ENCODE data around the gene COA6. TPM values are rescaled to one million over a fixed set of nuclear protein-coding genes. Genes with fewer than 3 reads are reported as not detected.
"Not testable (repeated sequence)": the region's sequence is repeated elsewhere in the genome, so short reads cannot be mapped to it uniquely, and the experiment has no call there.

COA6 gene
- total RNA-seq, 1 donor = 9.6 TPM

DNA sequence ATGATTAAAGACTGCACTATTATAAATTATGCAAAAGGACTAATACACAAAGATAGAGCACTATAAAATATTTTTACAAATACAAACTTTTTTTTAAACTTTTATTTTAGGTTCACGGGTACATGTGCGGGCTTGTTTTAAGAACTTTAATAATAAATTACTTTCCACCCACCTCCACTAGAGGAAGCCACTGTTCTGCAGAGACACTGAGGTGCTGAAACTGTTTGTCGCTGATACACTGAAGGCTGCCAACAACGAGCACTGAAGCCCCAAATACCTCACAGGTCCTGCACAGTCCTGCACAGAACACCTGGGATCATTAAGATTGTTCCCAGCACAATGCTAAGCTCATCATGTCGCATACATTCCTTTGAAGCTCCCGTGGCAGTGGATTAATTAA is 19.9 kb downstream of the COA6 start:
- Histone ChIP-seq H3K4me3 (ENCODE audit: low read length) (no peak overlapping the region), H3K27me3 (ENCODE audit: insufficient read depth, low read length) (no peaks in the 10 kb centered on the region), H3K4me1 (ENCODE audit: insufficient read depth, low read length) (peaks cover 20% of the 10 kb centered on the region), H3K9me3 (ENCODE audit: low read depth, low read length) (no peaks in the 10 kb centered on the region)

DNA sequence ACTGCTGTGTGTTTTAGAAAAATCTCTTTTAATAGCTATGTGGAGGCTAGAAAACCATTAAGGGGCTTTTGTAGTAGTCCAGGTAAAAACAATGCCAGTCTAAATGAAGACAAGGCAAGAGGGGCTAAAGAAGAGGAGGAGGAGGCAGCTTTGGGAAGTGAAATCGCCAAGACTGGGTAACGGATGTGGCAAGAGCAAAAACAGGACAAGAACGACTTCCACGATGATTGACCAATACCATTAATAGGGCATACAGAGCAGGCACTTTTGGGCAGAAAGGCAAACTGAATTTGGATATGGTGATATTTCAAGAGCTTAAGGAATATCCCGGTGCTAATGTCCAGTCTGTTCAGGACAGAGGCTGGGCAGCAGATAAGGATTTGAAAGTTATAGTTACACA is 22.0 kb downstream of the COA6 start:
- Histone ChIP-seq H3K27me3 (ENCODE audit: insufficient read depth, low read length) (no peaks in the 10 kb centered on the region), H3K4me1 (ENCODE audit: insufficient read depth, low read length) (peaks cover 27% of the 10 kb centered on the region), H3K4me3 (ENCODE audit: low read length) (no peak overlapping the region), H3K9me3 (ENCODE audit: low read depth, low read length) (no peaks in the 10 kb centered on the region)

DNA sequence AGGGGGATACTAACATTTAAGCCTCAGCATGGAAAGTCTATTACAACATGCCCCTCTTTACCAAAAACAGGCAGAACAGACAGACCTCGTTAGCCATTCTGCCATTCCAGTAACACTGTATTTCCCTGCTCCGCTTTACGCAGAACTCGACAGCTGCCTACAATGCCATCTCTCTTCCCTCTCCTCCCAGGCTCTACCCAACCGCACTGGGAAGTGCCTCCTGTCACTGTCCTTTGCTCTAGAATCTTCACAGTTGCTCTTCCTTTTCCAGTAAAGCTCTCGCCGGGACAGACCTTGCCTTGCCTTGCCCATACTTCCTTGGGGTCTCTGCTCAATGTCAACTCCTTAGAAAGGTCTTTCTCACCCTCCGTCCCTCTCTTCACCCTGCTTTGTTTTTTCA is 22.8 kb downstream of the COA6 start:
- H3K4me3 ChIP-seq (ENCODE audit: low read length) = no peak overlapping the region
- H3K9me3 ChIP-seq (ENCODE audit: low read depth, low read length) = no peaks in the 10 kb centered on the region
- peaks cover 32% of the 10 kb centered on the region for H3K4me1 ChIP-seq (ENCODE audit: insufficient read depth, low read length)
- no peaks in the 10 kb centered on the region for H3K27me3 ChIP-seq (ENCODE audit: insufficient read depth, low read length)

DNA sequence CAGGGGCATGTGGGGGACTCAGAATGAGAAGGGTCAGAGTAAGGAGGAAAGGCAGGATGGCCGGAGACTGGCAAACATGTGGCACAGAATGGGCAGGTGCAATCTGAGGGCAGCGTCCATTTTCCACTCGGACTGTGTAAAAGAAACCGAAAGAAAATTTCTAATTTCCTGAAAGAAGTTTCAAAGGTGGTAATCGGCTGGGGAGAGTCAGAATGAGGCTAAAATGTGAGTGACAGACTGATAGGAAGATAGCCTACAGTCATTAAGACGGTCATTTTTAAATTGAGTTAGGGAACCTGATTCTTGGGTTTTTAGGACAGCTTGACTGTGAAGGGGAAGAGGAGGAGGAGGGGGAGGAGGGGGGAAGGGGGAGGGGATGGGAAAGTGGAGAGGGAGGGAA is 23.6 kb downstream of the COA6 start:
- H3K4me3 ChIP-seq (ENCODE audit: low read length) = no peak overlapping the region
- no peaks in the 10 kb centered on the region for H3K27me3 ChIP-seq (ENCODE audit: insufficient read depth, low read length)
- H3K9me3 ChIP-seq (ENCODE audit: low read depth, low read length) = no peaks in the 10 kb centered on the region
- peaks cover 39% of the 10 kb centered on the region for H3K4me1 ChIP-seq (ENCODE audit: insufficient read depth, low read length)

DNA sequence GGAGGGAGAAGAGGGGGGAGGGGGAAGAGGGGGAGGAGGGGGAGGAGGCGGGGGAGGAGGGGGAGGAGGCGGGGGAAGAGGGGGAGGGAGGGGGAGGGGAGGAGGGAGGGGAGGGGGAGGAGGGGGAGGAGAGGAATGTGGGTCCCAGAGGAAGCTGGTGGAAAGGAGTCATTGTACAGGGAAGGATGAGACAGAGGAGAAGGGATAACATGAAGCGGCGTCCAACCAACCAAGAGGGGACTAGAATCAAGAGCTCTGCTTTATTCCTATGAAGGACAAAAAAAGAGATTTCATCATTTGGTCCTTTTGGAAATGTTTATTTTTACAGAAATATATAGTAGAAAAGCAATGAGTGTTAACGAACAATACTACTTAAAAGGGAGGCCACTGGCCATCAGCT is 24.5 kb downstream of the COA6 start:
- H3K27me3 ChIP-seq (ENCODE audit: insufficient read depth, low read length) = no peaks in the 10 kb centered on the region
- no peak overlapping the region for H3K4me3 ChIP-seq (ENCODE audit: low read length)
- no peaks in the 10 kb centered on the region for H3K9me3 ChIP-seq (ENCODE audit: low read depth, low read length)
- H3K4me1 ChIP-seq (ENCODE audit: insufficient read depth, low read length) = peaks cover 40% of the 10 kb centered on the region

DNA sequence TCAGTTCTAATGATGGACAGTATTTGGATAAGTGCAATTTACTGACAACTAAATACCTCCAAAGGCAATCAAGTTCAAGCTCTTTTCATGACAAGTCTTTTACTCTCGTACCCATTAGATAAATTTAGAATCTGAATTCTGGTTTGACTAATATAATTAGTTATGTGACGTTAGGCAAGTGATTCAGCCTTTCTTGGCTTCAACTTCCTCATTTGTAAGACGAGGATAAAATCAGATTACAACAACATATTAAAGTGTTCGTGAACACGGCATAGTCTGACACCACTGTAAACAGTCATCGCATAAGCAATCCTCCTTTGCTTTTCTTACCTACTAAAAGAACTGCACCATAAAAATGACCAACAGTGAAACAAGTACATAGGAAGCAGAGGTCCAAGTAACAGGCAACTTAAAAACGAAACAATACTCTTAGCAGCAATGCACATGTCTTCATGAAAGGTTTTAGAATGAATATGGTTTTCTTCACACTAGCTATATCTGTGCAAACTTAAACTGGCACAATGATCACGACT is 25.7 kb downstream of the COA6 start:
- Histone ChIP-seq H3K9me3 (ENCODE audit: low read depth, low read length) (no peaks in the 10 kb centered on the region), H3K27me3 (ENCODE audit: insufficient read depth, low read length) (no peaks in the 10 kb centered on the region), H3K4me1 (ENCODE audit: insufficient read depth, low read length) (peaks cover 40% of the 10 kb centered on the region), H3K4me3 (ENCODE audit: low read length) (peak overlapping the region; percentile 21)

DNA sequence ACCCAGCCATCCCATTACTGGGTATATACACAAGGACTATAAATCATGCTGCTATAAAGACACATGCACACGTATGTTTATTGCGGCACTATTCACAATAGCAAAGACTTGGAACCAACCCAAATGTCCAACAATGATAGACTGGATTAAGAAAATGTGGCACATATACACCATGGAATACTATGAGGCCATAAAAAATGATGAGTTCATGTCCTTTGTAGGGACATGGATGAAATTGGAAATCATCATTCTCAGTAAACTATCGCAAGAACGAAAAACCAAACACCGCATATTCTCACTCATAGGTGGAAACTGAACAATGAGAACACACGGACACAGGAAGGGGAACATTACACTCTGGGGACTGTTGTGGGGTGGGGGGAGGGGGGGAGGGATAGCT is 26.3 kb downstream of the COA6 start:
- H3K4me1 ChIP-seq (ENCODE audit: insufficient read depth, low read length) = peaks cover 40% of the 10 kb centered on the region
- not testable (repeated sequence) for H3K9me3 ChIP-seq (ENCODE audit: low read depth, low read length); H3K4me3 ChIP-seq (ENCODE audit: low read length); H3K27me3 ChIP-seq (ENCODE audit: insufficient read depth, low read length)

DNA sequence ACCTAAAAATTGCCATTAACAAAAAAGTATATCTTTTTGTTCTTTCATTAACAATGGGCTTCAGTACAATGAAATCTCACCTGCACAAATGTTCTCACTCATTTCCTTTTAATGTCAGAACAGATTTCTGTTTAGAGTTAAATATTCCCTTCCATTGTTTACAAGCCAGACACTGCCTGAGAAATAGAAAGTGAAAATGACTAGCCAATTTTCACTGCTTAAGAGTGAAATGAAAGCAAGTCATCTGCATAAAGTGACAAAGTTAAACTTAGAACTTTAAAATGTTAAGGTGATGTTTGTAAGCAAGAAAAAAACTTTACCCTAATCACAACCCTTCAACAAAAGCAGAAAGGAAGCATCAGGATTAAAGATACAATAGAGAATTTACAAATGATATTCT is 27.5 kb downstream of the COA6 start:
- Histone ChIP-seq H3K4me1 (ENCODE audit: insufficient read depth, low read length) (peaks cover 31% of the 10 kb centered on the region), H3K27me3 (ENCODE audit: insufficient read depth, low read length) (no peaks in the 10 kb centered on the region), H3K9me3 (ENCODE audit: low read depth, low read length) (no peaks in the 10 kb centered on the region), H3K4me3 (ENCODE audit: low read length) (no peak overlapping the region)

DNA sequence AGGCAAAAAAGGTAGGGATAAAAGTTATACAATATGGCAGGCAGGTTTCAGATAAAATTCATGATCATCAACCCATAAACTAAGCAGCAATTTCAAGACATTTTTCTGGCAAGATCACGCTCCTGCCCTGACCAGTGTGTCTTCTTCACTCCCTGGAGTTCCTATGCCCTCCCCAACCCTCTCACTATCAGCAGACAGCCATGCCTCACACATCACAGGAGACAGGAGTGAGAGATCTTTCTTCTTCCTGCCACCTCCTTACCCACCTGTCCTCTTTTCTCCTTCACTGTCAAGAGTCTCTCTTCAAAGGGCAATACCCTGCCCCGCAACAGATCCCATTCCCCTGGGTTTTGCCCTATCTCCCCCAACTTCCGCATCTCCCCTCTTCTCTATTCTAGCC is 28.4 kb downstream of the COA6 start:
- H3K4me1 ChIP-seq (ENCODE audit: insufficient read depth, low read length) = peaks cover 22% of the 10 kb centered on the region
- no peaks in the 10 kb centered on the region for H3K9me3 ChIP-seq (ENCODE audit: low read depth, low read length)
- no peaks in the 10 kb centered on the region for H3K27me3 ChIP-seq (ENCODE audit: insufficient read depth, low read length)
- no peak overlapping the region for H3K4me3 ChIP-seq (ENCODE audit: low read length)

DNA sequence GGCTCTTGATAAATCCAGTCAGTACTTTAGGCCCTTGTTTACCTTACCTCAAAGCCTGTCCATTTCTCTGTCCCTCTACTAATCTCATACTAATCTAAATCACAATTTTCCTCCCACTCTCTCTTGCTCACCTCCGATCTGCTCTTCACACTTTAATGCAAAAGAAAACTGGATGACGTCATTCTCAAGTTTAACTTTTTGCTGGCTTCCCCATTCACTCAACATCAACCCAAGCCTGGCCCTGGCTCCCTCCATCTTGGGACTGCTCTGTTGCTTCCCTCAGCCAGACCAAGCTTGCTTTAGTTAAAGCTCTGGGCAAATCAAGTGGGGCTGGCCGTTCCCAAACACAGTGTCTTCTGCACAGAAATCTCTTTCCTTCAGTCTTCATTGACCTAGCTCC is 29.7 kb downstream of the COA6 start:
- peaks cover 19% of the 10 kb centered on the region for H3K4me1 ChIP-seq (ENCODE audit: insufficient read depth, low read length)
- no peaks in the 10 kb centered on the region for H3K9me3 ChIP-seq (ENCODE audit: low read depth, low read length)
- H3K27me3 ChIP-seq (ENCODE audit: insufficient read depth, low read length) = no peaks in the 10 kb centered on the region
- H3K4me3 ChIP-seq (ENCODE audit: low read length) = no peak overlapping the region

DNA sequence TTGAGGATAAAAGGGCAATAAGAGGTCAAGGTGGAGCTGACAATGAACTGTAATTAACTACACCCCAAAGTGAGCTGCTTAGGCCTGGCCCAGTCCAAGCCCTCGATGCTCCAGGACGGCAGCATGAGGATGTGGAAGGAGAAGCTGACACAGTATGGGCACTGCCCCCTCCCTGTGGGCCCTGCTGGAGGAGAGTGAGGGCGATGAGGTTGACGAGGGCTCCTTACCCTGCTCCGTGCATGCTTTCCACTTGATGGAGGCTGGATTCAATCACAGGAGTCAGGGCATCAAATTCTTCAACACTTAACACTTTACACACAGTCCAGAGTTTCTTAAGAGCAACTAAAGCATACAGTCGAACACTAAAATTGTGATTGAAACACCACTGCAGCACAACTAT is 32.4 kb downstream of the COA6 start:
- H3K4me1 ChIP-seq (ENCODE audit: insufficient read depth, low read length) = peaks cover 12% of the 10 kb centered on the region
- H3K27me3 ChIP-seq (ENCODE audit: insufficient read depth, low read length) = no peaks in the 10 kb centered on the region
- no peak overlapping the region for H3K4me3 ChIP-seq (ENCODE audit: low read length)
- H3K9me3 ChIP-seq (ENCODE audit: low read depth, low read length) = no peaks in the 10 kb centered on the region

DNA sequence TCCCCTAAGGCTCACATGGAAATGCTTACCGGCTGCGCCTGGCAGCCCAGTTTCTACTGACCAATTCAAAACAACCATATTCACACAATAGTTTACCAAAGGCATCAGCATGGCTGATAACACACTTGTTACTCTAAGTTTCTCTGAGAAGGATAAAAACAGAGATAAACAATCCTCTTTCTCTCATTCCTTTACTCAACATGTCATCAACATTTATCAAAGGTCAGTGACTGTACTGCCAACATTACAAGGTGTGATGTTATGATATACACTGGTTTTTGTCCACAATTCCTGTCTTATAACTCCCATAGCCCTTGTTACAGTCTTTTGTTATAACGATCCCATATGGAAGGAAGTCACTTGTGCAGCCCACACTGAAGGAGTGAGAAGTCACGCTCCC is 33.6 kb downstream of the COA6 start:
- H3K4me1 ChIP-seq (ENCODE audit: insufficient read depth, low read length) = peaks cover under 1% of the 10 kb centered on the region
- no peak overlapping the region for H3K4me3 ChIP-seq (ENCODE audit: low read length)
- no peaks in the 10 kb centered on the region for H3K27me3 ChIP-seq (ENCODE audit: insufficient read depth, low read length)
- no peaks in the 10 kb centered on the region for H3K9me3 ChIP-seq (ENCODE audit: low read depth, low read length)

DNA sequence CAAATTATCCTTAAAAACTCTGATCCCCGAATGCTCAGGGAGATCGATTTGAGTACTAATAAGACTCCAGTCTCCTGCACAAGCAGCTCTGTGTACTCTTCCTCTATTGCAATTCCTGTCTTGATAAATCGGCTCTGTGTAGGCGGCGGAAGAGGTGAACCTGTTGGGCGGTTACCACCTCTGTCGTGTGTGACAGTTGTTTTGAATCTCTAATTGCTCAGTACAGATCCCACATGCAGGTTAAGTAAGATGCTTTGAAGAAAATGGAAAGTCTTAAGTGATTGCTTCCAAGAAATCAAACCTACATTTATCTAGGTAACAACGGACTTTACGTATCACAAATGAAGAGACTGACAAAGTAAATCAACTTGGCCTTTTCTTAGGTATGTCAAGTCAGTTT is 35.5 kb downstream of the COA6 start:
- Histone ChIP-seq H3K4me1 (ENCODE audit: insufficient read depth, low read length) (no peaks in the 10 kb centered on the region), H3K9me3 (ENCODE audit: low read depth, low read length) (no peaks in the 10 kb centered on the region), H3K4me3 (ENCODE audit: low read length) (no peak overlapping the region), H3K27me3 (ENCODE audit: insufficient read depth, low read length) (no peaks in the 10 kb centered on the region)

DNA sequence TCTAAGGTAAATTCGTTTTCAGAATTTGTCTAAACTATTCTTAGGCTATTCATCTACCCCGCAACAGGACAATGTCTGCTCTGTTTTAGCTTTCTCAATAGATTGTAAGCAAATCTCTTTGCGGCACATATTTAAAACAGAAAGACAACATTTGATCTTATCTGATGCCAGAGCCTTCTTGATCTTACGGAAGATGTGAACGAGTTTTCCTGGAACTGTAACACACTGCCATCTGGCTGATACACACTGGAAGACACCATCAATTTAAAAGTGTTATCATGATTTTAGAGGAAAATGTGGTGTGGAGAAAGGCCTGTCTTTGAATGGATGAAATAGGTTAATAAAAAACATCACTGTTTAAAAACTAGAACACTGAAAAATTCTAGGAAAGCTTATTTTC is 36.1 kb downstream of the COA6 start:
- Histone ChIP-seq H3K4me1 (ENCODE audit: insufficient read depth, low read length) (no peaks in the 10 kb centered on the region), H3K4me3 (ENCODE audit: low read length) (no peak overlapping the region), H3K27me3 (ENCODE audit: insufficient read depth, low read length) (no peaks in the 10 kb centered on the region), H3K9me3 (ENCODE audit: low read depth, low read length) (no peaks in the 10 kb centered on the region)

DNA sequence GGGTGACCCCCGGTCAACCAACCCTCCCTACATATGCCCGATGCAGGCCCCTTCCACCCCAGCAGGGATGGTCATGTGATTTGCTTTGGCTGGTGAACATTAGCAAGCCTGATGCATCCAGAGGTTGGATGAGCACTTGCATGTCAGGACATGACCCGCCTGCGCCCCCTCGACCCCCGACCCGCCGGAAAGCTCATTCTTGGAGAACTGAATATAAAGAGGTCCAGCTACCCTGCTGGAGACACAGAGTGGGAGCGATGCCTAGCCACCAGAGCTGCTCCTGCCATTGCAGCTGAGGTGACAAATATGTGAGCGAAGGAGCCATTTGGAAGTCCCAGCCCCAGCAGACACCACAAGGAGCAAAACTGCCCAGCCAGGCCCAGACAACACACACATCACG is 39.6 kb downstream of the COA6 start:
- no peaks in the 10 kb centered on the region for H3K4me1 ChIP-seq (ENCODE audit: insufficient read depth, low read length)
- no peaks in the 10 kb centered on the region for H3K9me3 ChIP-seq (ENCODE audit: low read depth, low read length)
- H3K4me3 ChIP-seq (ENCODE audit: low read length) = no peak overlapping the region
- no peaks in the 10 kb centered on the region for H3K27me3 ChIP-seq (ENCODE audit: insufficient read depth, low read length)

DNA sequence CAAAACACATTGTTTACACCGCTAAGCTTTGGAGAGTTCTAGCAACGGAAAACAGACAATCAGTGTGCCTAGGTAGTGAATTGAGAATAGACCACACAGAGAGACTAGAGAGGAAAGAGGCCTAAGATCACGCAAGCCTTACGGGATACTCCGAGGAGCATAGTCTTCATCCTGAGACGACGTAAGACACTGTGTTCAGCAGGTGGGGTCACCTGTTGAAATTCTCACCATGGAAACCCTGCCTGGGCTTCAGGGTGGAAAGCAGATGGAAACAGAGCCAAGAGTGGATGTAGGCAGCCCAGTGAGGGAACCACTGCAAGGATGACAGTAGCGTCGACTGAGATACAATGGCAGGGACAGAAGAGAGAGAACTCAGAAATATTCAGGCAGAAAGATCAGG is 40.2 kb downstream of the COA6 start:
- no peaks in the 10 kb centered on the region for H3K9me3 ChIP-seq (ENCODE audit: low read depth, low read length)
- no peak overlapping the region for H3K4me3 ChIP-seq (ENCODE audit: low read length)
- H3K27me3 ChIP-seq (ENCODE audit: insufficient read depth, low read length) = no peaks in the 10 kb centered on the region
- H3K4me1 ChIP-seq (ENCODE audit: insufficient read depth, low read length) = no peaks in the 10 kb centered on the region

DNA sequence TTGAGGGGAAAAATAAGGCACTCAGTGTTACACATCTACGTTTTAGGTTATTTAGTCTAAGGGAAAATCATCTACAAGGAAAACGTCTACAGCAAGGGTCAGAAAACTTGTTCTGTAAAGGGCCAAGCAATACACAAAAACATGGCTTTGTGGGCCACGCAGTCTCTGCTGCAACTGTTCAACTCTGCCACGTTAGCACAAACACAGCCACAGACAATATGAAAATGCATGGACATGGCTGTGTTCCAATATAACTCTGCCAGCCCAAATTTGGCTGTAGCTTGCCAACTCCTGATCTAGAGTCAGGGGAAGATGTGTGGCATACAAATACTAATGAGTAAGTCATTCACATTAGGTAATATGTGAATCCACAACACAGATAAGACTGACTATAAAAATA is 40.7 kb downstream of the COA6 start:
- H3K27me3 ChIP-seq (ENCODE audit: insufficient read depth, low read length) = no peaks in the 10 kb centered on the region

More for the DNA sequence above, 40.7 kb downstream of the COA6 start:
- no peak overlapping the region for H3K4me3 ChIP-seq (ENCODE audit: low read length)
- H3K9me3 ChIP-seq (ENCODE audit: low read depth, low read length) = no peaks in the 10 kb centered on the region
- no peaks in the 10 kb centered on the region for H3K4me1 ChIP-seq (ENCODE audit: insufficient read depth, low read length)

All from mononuclear cell (primary cell).